DOHH2 (cell line): ENCODE results near the gene KREMEN1.

ENCODE experiments used
- H3F3A ChIP-seq: fragments of 200-600 bp; sonication (generic), shearing (Covaris generic); 2 replicates; pipeline ENCODE4 v1.6.0; 2016; ENCODE audit warnings: antibody characterized with exemption, mild to moderate bottlenecking; ENCODE audit not compliant: control insufficient read depth, insufficient read depth
- H3K27ac ChIP-seq: fragments of 200-600 bp; sonication (generic); 2 replicates; pipeline ENCODE4 v1.5.1; 2014; ENCODE audit warnings: low read depth, mild to moderate bottlenecking, low read length, moderate library complexity
- H3K27me3 ChIP-seq: fragments of 200-600 bp; sonication (generic); 2 replicates; pipeline ENCODE4 v1.6.1; 2014; ENCODE audit warnings: mild to moderate bottlenecking, low read length, mixed read lengths; ENCODE audit not compliant: control insufficient read depth
- H3K36me3 ChIP-seq: fragments of 200-600 bp; sonication (generic); 2 replicates; pipeline ENCODE4 v1.6.1; 2014; ENCODE audit warnings: mild to moderate bottlenecking, low read length, moderate library complexity, mixed read lengths; ENCODE audit not compliant: control insufficient read depth
- H3K4me1 ChIP-seq: fragments of 200-600 bp; sonication (generic); 2 replicates; pipeline ENCODE4 v1.6.1; 2014; ENCODE audit warnings: mild to moderate bottlenecking, low read length, mixed read lengths; ENCODE audit not compliant: control insufficient read depth
- H3K4me2 ChIP-seq: fragments of 200-600 bp; sonication (generic); 2 replicates; pipeline ENCODE4 v1.6.0; 2014; ENCODE audit warnings: mild to moderate bottlenecking, low read length, moderate library complexity
- H3K4me3 ChIP-seq: fragments of 200-600 bp; sonication (generic); 2 replicates; pipeline ENCODE4 v1.5.1; 2014; ENCODE audit warnings: mild to moderate bottlenecking, low read length, mixed read lengths
- H3K79me2 ChIP-seq: fragments of 200-600 bp; sonication (generic); 2 replicates; pipeline ENCODE4 v1.6.1; 2014; ENCODE audit warnings: mild to moderate bottlenecking, low read length, mixed read lengths; ENCODE audit not compliant: control insufficient read depth
- H3K9me2 ChIP-seq: fragments of 200-600 bp; sonication (generic); replicated peaks from 2 replicates; pipeline ENCODE4 v1.6.1; 2014; ENCODE audit warnings: mild to moderate bottlenecking, low read length, mixed read lengths; ENCODE audit not compliant: control insufficient read depth
- H3K9me3 ChIP-seq: fragments of 200-600 bp; sonication (generic); 2 replicates; pipeline ENCODE4 v1.6.1; 2014; ENCODE audit warnings: antibody characterized with exemption, low read length, mixed read lengths; ENCODE audit not compliant: control insufficient read depth, insufficient read depth
- H4K20me1 ChIP-seq: fragments of 200-600 bp; sonication (generic); 2 replicates; pipeline ENCODE4 v1.6.0; 2014; ENCODE audit warnings: low read depth, mild to moderate bottlenecking, antibody characterized with exemption, low read length, moderate library complexity; ENCODE audit not compliant: control insufficient read depth, insufficient read depth
- CTCF ChIP-seq: fragments of 200-600 bp; sonication (generic); IDR thresholded peaks from one replicate; pipeline ENCODE4 v1.5.1; 2014; ENCODE audit warnings: antibody characterized with exemption, mild to moderate bottlenecking, low read depth, low read length; ENCODE audit not compliant: poor library complexity, severe bottlenecking
- EZH2phosphoT487 ChIP-seq: fragments of 200-600 bp; sonication (generic); IDR thresholded peaks from 2 replicates; pipeline ENCODE4 v1.6.1; 2017; ENCODE audit warnings: borderline replicate concordance, mild to moderate bottlenecking, antibody characterized with exemption, low read length, moderate library complexity, mixed read lengths

Gene KREMEN1

GRCh38 chr22:29142116-29142515 lies 69.3 kb downstream of the KREMEN1 start:
- Histone ChIP-seq H3K9me2 (no peaks in the 10 kb centered on the region), H3K4me3 (no peak overlapping the region), H3K4me2 (no peak overlapping the region), H3K4me1 (no peaks in the 10 kb centered on the region), H3K27ac (no peak overlapping the region), H4K20me1 (no peaks in the 10 kb centered on the region), H3K27me3 (peaks cover 2% of the 10 kb centered on the region; the same call in 1 of the 2 replicates), H3K79me2 (no peaks in the 10 kb centered on the region), H3K36me3 (no peaks in the 10 kb centered on the region), H3K9me3 (no peaks in the 10 kb centered on the region), H3F3A (no peaks in the 10 kb centered on the region)
- TF ChIP-seq CTCF, result no peak
- no peak for TF ChIP-seq EZH2phosphoT487

DNA sequence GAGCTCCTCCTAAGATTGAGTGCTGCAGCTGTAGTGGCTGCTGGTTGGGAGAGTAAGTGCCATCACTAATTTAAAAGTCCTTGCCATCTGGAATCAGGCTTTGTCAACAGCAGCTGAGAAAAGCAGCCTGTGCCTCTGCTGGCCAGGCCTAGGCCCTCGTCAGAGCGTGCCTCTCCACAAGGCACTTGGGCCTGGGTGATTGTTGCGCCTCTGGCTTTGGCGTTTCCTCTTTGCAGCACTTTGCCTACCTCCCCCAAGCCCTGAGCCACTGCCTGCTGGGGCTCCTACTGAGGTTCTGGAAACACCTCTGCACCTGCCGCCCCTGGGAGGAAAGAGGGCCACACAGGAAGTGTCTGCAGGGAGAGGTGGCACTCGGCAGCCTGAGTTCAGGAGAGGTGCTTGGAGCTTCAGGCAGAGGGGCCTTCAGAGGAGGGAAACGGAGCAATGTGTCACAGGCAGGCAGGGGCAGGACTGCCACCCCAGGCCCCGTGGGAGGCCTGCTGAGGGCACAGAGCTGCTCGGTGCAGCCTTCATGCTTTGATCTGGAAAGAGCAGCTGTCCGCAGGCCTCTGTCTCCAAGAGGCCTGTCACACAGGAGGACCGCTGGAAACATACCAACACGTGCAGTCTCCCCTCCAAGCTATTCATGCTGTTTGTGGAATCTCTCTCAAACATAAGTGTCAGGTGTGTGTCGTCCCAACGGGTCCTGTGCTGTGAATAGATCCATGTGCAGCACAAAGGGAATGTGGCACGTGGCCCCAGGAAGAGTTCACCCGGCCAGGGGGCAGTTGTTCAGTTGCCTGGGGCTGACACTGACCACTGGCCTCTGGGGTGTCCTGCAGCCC lies 71.3 kb downstream of the KREMEN1 start:
- H3K9me3 ChIP-seq, result no peaks in the 10 kb centered on the region
- H3K9me2 ChIP-seq, result no peaks in the 10 kb centered on the region
- TF ChIP-seq EZH2phosphoT487, result no peak
- TF ChIP-seq CTCF, result no peak
- H3K4me2 ChIP-seq, result no peak overlapping the region
- H4K20me1 ChIP-seq, result no peaks in the 10 kb centered on the region
- no peaks in the 10 kb centered on the region for H3F3A ChIP-seq
- H3K36me3 ChIP-seq, result no peaks in the 10 kb centered on the region
- no peak overlapping the region for H3K27ac ChIP-seq
- H3K4me3 ChIP-seq, result no peak overlapping the region
- H3K27me3 ChIP-seq, result peaks cover 2% of the 10 kb centered on the region; the same call in 1 of the 2 replicates
- no peaks in the 10 kb centered on the region for H3K4me1 ChIP-seq
- H3K79me2 ChIP-seq, result no peaks in the 10 kb centered on the region

- H3K9me2 ChIP-seq, result no peaks in the 10 kb centered on the region
- no peaks in the 10 kb centered on the region for H3F3A ChIP-seq
- no peak overlapping the region for H3K4me2 ChIP-seq
- no peak overlapping the region for H3K4me3 ChIP-seq
- H3K36me3 ChIP-seq, result no peaks in the 10 kb centered on the region
- H3K27ac ChIP-seq, result no peak overlapping the region
- no peaks in the 10 kb centered on the region for H3K79me2 ChIP-seq
- H4K20me1 ChIP-seq, result no peaks in the 10 kb centered on the region
- peaks cover 2% of the 10 kb centered on the region; the same call in 1 of the 2 replicates for H3K27me3 ChIP-seq
- no peaks in the 10 kb centered on the region for H3K4me1 ChIP-seq
- TF ChIP-seq EZH2phosphoT487 (no peak), CTCF (no peak)
- H3K9me3 ChIP-seq, result no peaks in the 10 kb centered on the region
These were observed 71.9 kb downstream of the KREMEN1 start for GRCh38 chr22:29144786-29145160.
